GM18867 (cell line): ENCODE measurements around the gene MUC12.
"Not testable (repeated sequence)": the region's sequence is repeated elsewhere in the genome, so short reads cannot be mapped to it uniquely, and the experiment has no call there.

Experiments
- ATAC-seq: cut with Tn5 transposase; IDR thresholded peaks from one replicate; pipeline ENCODE4 v1.9.1; 2021; ENCODE audit warnings: mild to moderate bottlenecking, moderate library complexity; ENCODE audit not compliant: unreplicated experiment

Gene MUC12, protein sequence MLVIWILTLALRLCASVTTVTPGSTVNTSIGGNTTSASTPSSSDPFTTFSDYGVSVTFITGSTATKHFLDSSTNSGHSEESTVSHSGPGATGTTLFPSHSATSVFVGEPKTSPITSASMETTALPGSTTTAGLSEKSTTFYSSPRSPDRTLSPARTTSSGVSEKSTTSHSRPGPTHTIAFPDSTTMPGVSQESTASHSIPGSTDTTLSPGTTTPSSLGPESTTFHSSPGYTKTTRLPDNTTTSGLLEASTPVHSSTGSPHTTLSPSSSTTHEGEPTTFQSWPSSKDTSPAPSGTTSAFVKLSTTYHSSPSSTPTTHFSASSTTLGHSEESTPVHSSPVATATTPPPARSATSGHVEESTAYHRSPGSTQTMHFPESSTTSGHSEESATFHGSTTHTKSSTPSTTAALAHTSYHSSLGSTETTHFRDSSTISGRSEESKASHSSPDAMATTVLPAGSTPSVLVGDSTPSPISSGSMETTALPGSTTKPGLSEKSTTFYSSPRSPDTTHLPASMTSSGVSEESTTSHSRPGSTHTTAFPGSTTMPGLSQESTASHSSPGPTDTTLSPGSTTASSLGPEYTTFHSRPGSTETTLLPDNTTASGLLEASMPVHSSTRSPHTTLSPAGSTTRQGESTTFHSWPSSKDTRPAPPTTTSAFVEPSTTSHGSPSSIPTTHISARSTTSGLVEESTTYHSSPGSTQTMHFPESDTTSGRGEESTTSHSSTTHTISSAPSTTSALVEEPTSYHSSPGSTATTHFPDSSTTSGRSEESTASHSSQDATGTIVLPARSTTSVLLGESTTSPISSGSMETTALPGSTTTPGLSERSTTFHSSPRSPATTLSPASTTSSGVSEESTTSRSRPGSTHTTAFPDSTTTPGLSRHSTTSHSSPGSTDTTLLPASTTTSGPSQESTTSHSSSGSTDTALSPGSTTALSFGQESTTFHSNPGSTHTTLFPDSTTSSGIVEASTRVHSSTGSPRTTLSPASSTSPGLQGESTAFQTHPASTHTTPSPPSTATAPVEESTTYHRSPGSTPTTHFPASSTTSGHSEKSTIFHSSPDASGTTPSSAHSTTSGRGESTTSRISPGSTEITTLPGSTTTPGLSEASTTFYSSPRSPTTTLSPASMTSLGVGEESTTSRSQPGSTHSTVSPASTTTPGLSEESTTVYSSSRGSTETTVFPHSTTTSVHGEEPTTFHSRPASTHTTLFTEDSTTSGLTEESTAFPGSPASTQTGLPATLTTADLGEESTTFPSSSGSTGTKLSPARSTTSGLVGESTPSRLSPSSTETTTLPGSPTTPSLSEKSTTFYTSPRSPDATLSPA (N-terminal part only)

DNA sequence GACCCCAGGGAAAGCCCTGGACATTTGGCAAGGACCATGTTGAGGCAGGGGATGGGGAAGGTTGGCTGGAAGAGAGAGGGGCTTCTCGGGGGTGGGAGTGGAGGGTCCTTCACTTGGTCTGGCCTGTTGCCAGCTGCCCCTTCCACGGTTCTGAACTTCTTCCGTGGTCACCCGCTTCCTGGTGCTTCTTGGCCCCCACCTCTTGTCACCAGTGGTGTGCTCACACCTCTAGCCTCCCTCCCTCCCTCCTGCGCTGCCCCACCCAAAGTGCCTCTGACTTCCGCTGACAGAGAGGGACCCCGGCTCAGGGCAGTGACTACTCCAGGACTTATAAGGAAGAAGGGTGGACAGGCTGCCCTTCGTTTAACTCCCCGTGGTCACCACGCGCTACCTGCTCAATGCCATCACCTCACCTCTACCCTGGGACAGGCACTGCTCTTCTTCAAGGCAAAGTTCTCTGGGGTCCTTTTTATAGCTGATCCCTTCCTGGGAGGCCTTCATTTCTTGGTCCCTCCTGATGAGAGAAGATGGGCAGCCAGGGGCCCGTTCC is at the start of gene MUC12:
Gene MUC12 (plus strand): TSS at position 500 of the 550 bp plus-strand sequence. CDS start 58 bp downstream, outside the sequence.
- no peak for ATAC-seq

DNA sequence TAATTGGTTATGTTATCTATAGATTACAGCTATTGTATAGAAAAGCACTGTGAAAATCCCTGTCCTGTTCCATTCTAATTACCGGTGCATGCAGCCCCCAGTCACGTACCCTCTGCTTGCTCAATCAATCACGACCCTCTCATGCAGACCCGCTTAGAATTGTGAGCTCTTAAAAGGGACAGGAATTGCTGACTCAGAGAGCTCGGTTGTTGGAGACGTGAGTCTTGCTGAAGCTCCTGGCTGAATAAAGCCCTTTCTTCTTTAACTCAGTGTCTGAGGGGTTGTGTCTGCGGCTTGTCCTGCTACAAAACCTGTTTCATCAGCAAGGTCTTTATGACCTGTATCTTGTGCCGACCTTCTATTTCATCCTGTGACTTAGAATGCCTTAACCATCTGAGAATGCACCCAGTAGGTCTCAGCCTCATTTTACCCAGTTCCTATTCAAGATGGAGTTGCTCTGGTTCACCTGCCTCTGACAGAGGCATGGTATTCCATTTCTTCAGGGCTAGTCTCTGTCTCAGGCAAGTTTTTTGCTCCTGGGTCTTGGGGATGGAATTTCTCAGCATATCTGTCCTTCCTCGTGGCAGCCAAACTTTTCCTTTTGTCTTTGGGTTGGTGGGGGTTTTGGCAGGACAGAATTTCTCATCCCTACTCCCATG is 49.5 kb upstream of the MUC12 start:
- not testable (repeated sequence) for ATAC-seq

DNA sequence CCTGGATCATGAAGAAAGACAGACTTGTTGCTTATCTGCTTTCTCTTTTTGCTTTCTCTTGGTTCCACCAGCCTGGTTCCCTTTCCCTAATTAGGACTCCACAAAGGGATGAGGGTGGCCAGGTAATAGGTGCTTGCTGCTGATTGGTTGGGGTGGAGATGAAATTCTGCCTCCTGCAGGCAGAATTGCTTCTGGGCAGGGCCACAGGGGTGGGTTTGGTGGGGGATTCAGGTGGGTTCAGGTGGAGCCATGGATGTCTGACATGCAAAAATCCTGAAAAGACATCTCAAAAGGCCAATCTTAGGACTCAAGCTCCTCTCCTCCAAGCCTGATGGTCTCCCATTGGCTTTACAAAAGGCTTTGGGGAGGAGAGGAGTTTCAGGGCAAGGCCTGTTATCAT is 48.3 kb upstream of the MUC12 start:
- no peak for ATAC-seq

DNA sequence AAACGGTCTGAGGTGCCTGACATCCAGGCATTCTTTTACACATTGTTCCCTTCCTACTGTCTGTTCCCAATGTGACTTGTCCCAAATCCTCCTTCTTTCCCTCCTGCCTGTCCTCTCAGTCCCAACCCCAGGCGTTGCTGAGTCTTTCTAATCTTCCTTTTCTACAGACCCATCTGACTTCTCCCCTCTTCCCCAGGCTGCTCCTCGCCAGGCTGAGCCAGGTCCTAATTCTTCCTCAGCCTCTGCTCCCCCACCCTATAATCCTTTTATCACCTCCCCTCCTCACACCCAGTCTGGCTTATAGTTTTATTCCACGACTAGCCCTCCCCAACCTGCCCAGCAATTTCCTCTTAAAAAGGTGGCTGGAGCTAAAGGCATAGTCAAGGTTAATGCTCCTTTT is 45.7 kb upstream of the MUC12 start:
- not testable (repeated sequence) for ATAC-seq

DNA sequence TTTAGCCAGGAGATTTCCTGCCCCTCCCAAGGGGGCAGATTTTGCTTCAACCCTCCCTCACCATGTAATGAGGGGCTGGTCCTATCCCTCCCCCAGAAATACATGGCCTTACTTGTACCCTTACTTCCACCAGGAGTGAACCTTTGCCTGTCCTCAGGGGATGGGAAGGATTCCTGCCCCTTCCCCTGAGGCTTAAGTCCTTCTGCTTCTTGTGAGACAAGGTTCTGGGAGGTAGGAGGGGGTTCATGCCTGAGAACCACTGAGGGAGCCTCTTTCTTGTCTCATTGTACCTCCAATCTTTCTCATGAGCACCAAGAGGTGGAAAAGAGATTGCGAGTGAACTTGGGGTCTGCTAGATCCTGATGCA is 39.6 kb upstream of the MUC12 start:
- ATAC-seq, result no peak

DNA sequence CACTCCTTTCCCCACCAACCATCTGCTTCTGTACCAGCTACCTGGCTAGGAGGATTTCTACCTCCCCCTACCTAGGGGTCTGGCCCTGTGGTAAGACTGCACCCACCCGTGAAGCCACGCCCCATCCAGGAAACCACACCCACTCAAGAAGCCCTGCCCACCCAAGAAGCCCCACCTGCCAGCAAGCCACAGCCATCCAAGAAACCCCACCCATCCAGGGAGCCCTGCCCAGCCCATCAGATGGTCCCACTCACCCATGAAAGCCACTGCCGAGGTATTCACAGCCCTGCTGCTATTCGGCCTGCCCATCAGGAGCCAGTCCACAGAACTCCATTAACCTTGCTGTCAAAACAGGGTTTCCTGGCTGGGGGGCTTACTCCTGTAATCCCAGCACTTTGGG is 35.6 kb upstream of the MUC12 start:
- no peak for ATAC-seq

DNA sequence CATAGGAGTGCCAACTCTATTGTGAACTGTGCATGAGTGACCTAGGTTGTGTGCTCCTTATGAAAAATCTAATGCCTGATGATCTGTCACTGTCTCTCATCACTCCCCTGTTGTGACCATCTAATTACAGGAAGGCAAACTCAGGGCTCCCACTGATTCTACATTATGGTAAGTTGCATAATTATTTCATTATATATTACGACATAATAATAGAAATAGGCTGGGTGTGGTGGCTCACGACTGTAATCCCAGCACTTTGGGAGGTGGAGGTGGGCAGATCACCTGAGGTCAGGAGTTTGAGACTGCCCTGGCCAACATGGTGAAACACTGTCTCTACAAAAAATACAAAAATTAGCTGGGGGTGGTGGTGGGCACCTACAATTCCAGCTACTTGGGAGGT is 34.0 kb upstream of the MUC12 start:
- not testable (repeated sequence) for ATAC-seq

DNA sequence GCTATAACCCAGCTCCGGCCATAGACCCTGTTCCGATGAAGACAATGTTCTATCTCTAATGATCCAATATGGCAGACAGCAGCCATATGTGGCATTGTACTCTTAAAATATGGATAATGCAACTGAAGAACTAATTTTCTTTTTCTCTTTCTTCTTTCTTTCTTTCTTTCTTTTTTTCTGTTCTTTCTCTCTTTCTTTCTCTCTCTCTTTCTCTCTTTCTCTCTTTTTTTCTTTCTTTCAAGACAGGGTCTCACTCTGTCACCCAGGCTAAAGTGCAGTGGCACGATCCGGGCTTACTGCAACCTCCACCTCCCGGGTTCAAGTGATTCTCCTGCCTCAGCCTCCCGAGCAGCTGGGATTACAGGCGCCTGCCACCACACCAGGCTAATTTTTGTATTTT is 33.2 kb upstream of the MUC12 start:
- not testable (repeated sequence) for ATAC-seq

DNA sequence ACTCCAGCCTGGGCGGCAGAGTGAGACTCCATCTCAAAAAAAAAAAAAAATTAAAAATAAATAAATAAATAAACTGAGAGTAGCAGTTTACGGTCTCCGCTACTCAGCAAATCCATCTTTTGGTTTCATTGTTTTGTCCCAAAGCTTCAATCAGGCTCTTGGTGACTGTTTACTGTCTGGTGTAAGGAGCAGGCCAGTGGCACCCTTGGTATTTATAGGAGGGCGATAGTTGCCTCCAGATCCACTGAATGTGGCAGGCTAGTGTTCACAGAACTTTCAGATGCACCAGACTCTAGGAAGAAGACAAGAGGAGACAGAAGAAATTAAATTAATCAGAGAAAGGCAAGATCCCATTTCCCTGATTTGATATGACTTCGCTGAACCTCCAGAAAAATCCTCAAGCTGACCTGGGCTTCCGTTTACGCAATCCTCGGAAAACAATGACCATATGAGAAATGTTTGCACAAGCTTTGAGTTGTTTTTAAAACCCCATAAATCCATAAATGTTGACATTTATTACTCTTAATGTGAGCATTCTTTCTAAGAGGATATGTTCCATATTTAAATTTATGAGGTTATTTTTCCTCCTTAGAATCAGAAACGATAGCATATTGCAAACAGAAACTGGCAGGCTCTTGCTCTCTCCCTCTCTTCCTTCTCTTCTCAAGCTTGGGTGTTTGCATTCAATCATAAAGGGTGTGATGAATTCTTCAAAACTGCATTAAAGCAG is 27.2 kb upstream of the MUC12 start:
- no peak for ATAC-seq

DNA sequence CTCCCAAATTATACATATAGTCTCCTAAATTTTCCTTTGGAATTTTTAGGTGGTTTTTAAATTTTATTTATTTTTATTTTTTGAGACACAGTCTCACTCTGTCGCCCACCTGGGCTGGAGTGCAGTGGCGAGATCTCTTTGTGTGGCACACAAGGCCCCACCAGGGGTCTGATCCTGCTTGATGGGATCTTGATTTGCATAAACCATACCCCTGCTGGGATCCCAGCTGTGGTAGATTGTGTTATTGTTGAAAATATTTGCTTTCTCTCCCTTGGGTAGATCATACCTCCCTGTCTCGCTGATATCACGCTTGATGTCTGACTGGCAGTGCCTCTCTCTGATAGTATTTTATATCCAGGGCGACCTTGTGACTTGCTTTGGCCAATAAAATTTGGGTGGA is 25.7 kb upstream of the MUC12 start:
- no peak for ATAC-seq

DNA sequence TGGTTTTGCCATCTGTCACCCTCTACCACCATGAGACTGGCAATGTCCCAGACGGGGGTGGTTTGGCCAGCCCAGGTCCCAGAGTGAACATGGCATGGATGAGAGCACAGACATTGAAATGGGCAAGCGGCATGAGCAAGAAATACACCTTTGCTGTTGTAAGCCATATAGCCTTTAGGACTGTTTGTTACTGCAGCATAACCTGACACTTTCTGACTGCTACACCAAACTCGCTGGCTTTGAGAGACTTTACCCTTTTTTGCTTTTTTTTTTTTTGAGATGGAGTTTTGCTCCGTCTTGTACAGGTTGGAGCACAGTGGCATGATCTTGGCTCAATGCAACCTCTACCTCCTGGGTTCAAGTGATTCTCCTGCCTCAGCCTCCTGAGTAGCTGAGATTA is 25.2 kb upstream of the MUC12 start:
- ATAC-seq, result no peak

DNA sequence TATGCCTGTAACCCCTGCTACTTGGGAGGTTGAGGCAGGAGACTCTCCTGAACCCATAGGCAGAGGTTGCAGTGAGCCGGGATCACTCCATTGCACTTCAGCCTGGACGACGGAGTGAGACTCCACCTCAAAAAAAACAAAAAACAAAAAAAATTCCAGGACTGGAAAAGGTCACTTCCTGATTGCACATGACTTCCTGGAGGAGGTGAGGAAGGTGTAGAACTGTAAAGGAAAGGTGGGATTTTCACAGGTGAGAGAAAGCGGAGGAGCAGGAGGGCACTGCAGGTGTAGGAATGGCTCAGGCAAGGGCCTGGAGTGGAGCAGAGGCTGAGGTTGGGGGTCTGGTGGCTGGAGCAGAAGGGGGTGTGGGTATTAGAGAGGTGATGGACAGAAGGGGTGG is 23.3 kb upstream of the MUC12 start:
- no peak for ATAC-seq

DNA sequence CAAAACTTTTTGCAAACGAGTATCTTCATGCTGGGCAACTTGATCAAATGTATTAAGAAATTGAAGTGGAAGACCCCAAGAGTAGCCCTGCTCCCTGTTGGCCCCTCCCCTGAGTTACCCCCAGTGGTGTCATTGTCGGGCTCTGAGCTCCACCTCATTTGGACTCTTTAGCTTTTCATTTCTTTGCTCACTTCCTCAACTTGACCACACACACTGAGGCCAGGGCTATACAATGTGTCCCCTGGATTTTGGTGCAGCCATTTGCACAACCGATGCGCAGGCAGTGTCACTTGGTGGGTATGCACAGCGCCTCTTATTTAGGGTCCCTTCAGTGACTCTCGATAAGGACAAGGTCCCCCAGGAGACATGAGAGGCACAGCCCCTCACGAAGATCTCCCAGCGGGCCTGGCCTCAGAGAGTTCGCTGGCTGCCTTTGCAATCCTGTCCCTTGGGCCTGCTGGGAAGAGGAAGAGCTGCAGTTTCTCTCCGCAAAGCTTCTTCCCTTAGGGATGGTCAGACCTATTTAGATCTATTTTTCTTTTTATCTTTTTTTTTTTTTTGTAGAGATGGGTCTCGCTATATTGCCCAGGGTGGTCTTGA is 22.5 kb upstream of the MUC12 start:
- no peak for ATAC-seq

DNA sequence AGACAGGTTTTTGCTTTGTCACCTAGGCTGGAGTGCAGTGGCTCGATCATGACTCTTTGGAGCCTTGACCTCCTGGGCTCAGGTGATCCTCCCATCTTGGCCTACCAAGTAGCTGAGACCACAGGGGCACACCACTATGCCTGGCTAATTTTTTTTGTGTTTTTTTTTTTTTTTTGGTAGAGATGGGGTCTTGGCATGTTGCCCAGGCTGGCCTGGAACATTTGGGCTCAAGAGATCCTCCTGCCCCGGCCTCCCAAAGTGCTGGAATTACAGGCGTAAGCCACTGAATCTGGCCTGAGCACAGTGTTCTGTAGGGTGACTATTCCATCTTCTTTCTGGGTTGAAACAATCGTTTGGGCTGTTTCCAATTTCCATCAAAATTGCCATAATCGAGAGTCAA is 21.6 kb upstream of the MUC12 start:
- no peak for ATAC-seq

DNA sequence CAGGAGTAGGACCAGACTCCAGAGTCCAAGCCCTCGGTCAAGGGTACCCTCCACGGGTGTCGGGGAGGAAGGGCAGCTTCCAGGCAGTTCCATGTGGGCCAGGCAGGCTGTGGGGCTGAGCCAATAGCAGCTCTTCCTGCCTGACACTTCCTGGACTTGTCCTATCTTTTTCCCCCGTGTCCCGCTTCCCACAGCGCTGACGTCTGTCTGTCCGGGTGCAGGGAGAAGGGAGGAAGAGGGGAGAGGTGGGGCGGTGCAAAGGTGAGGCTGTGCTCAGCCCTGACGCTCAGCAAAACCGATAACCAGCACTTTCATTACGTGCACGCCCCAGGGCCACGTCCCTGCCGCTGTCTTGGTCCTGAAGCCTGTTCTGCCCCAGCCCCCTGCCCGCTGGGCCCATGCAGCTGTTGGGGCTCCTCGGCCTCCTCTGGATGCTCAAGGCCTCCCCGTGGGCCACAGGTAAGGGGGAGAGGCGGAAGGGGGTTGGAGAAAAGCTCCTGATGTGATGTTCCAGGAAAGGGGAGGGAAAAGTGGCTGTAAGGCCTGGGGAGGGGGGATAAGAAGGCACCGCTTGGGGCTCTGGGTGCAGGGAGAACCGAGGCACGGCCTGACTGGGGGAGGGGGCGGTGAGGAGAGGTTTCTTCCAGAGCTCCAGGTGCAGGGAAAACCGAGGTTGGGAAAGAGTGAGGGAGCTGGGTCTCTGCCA is 20.0 kb upstream of the MUC12 start, which contains the start of gene MUC3A:
Gene MUC3A (plus strand): TSS at position 308 of the 706 bp plus-strand sequence. CDS start 91 bp downstream, at position 399.
- no peak for ATAC-seq

DNA sequence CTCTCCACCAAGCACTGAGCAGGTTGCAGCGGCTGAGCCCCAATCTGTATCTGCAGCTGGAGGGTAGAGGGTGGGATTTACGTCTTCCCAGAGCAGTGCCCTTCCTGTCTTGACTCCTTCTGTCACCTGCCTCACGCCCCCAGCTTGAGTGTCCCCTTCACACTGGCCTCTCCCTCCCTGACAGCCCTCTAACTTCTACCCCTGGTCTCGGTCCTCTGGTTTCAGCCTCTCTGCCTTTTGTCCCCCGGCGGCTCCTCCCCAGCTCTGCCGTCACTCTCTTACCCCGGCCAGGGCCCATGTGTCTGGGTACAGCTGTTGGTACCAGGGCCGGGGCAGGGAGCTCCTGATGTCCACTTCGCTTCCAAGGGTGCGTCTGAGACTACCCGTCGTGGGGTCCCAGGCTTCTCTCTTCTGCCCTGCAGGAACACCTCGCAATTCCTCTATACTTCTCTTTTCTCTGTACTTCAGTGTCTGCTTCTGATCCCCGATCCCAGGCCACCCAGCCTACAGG is 19.4 kb upstream of the MUC12 start:
- no peak for ATAC-seq

DNA sequence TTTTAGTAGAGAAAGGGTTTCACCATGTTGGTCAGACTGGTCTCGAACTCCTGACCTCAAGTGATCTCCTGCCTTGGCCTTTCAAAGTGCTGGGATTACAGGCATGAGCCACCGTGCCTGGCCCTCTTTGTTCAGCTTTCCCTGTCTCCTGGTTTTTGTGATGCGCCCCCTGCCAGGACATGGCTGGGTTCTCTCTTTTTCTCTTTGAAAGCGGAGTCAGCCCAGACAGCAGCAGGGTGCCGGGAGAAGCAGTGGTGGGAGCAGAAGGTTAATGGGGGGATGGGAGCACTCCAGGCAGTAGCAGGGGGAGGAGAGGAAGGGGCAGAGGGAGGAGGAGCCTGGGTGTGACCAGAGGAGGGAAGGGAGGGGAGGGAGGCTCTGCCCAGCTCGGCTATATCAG is 18.2 kb upstream of the MUC12 start:
- ATAC-seq, result no peak

DNA sequence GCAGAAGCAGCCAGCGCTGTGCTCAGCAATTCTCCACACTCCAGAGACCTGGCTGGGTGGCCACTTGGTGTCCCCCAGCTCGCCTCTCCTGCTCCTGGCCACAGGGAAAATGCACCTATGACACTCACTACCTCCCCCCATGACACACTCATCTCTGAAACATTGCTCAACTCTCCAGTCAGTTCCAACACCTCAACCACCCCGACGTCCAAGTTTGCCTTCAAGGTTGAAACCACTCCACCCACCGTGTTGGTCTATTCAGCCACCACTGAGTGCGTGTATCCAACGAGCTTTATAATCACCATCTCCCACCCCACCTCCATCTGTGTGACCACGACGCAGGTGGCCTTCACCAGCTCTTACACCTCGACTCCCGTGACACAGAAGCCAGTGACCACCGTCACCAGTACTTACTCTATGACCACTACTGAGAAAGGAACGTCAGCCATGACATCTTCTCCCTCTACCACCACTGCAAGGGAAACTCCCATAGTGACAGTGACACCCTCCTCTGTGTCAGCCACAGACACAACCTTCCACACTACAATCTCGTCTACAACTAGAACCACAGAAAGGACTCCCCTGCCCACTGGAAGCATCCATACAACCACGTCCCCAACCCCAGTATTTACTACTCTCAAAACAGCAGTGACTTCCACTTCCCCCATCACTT is 17.3 kb upstream of the MUC12 start:
- ATAC-seq, result no peak
